ENCODE results near the gene IPO5. TPM values are rescaled to one million over a fixed set of nuclear protein-coding genes. Genes with fewer than 3 reads are reported as not detected.

IPO5 gene
- total RNA-seq, 1 experiment from 2014 or later: 342 TPM

- no peak overlapping the region for H4K8ac ChIP-seq (replicated peaks; ENCODE audit: insufficient read length, low read depth, low read length)
- H3K23me2 ChIP-seq (ENCODE audit: insufficient read length, low read depth, low read length, poor library complexity, severe bottlenecking): no peaks in the 10 kb centered on the region
- H4K5ac ChIP-seq (ENCODE audit: insufficient read length, low read depth, low read length): no peak overlapping the region
- peaks cover 2% of the 10 kb centered on the region for H4K20me1 ChIP-seq (ENCODE audit: control insufficient read depth, insufficient read depth, insufficient read length)
- H3K9ac ChIP-seq (ENCODE audit: extremely low read depth, insufficient read length, low read length): no peak overlapping the region
- no peak overlapping the region for H2BK12ac ChIP-seq (ENCODE audit: insufficient read length, low read depth, low read length)
- H2BK5ac ChIP-seq (ENCODE audit: insufficient read length, low read length): no peak overlapping the region
- no peak overlapping the region for H2BK120ac ChIP-seq (ENCODE audit: low read depth, low read length, poor library complexity, severe bottlenecking)
- H3K27me3 ChIP-seq (ENCODE audit: insufficient read depth, low read length): no peaks in the 10 kb centered on the region
- no peak overlapping the region for H4K91ac ChIP-seq (ENCODE audit: insufficient read length, low read depth, low read length)
- no peak for TF ChIP-seq CTCF (conservative IDR thresholded peaks at IDR 0.05)
- H2BK20ac ChIP-seq (ENCODE audit: low read depth, low read length, poor library complexity, severe bottlenecking): no peak overlapping the region
- Mint-ChIP-seq H3K9me3 (no peaks in the 10 kb centered on the region), H3K27ac (no peak overlapping the region), H3K27me3 (ENCODE audit: low read depth) (no peaks in the 10 kb centered on the region; the same call in none of the 2 replicates), H3K36me3 (ENCODE audit: insufficient read depth in 1 of 3, low read depth in 3 of 3) (no peaks in the 10 kb centered on the region), H3K4me1 (peaks cover 10 to 12% of the 10 kb centered on the region in 2 experiments), H3K4me3 (no peak overlapping the region)
- DNase-seq: no peak
- H3K4ac ChIP-seq (ENCODE audit: low read depth, low read length): no peak overlapping the region
- H3K56ac ChIP-seq (ENCODE audit: insufficient read length, low read depth, low read length): no peak overlapping the region
- H3T11ph ChIP-seq (ENCODE audit: low read length): no peak overlapping the region
- H3K23ac ChIP-seq (ENCODE audit: insufficient read length, low read depth, low read length): no peak overlapping the region
- no peak overlapping the region for H2AK5ac ChIP-seq (ENCODE audit: insufficient read length, low read length)
- no peak overlapping the region for H3K14ac ChIP-seq (ENCODE audit: insufficient read depth, low read length)
- no peak overlapping the region for H3K18ac ChIP-seq (ENCODE audit: insufficient read length, low read depth, low read length)
- no peak overlapping the region for H2BK15ac ChIP-seq (ENCODE audit: low read depth, low read length)
- no peak overlapping the region for H2AFZ ChIP-seq (ENCODE audit: low read length)
- no peaks in the 10 kb centered on the region for H3K4me1 ChIP-seq (ENCODE audit: insufficient read depth, low read length)
- H3K9me3 ChIP-seq (ENCODE audit: control insufficient read depth, low read depth, low read length): no peaks in the 10 kb centered on the region
- H3K79me2 ChIP-seq (ENCODE audit: insufficient read depth, low read length): no peaks in the 10 kb centered on the region
- no peak overlapping the region for H3K27ac ChIP-seq (ENCODE audit: insufficient read length, low read depth, low read length)
- WGBS (ENCODE audit: extremely low coverage, insufficient read length, low lambda C conversion rate): no CpG with 5 or more reads among the region's 5 CpGs
- H3K4me2 ChIP-seq (ENCODE audit: insufficient read depth, insufficient read length, low read length): no peak overlapping the region
- no peaks in the 10 kb centered on the region for H3K79me1 ChIP-seq (ENCODE audit: insufficient read depth, low read depth, low read length, poor library complexity, severe bottlenecking)
Observed at GRCh38 chr13:97934590-97934989, 18.9 kb upstream of the IPO5 start.

All from H9 (cell line).